Activated T-cell treated with anti-CD3 and anti-CD28 coated beads for 1 hour (primary cell): Measurements from ENCODE around the gene SASH1.

Experiments used
- DNase-seq: peaks from one replicate; pipeline ENCODE4 v3.0.0-alpha.2; 2020; ENCODE audit warnings: low read depth

SASH1 gene

GRCh38 chr6:148405894-148406293, 63.3 kb downstream of the SASH1 start:
- DNase-seq = no peak

GRCh38 chr6:148406579-148407371, 64.1 kb downstream of the SASH1 start:
- no peak for DNase-seq

- DNase-seq = no peak
These were observed 64.7 kb downstream of the SASH1 start for GRCh38 chr6:148407372-148407771.

GRCh38 chr6:148413321-148414091, 70.9 kb downstream of the SASH1 start:
- DNase-seq = no peak

GRCh38 chr6:148414092-148414489, 71.5 kb downstream of the SASH1 start:
- DNase-seq = no peak

GRCh38 chr6:148414836-148415235, 72.2 kb downstream of the SASH1 start:
- no peak for DNase-seq

- no peak for DNase-seq
These were observed 73.0 kb downstream of the SASH1 start for GRCh38 chr6:148415511-148416260.

- DNase-seq = no peak
These were observed 73.8 kb downstream of the SASH1 start for GRCh38 chr6:148416330-148416965.

- no peak for DNase-seq
These were observed 74.4 kb downstream of the SASH1 start for GRCh38 chr6:148417045-148417444.

GRCh38 chr6:148419430-148419829, 76.8 kb downstream of the SASH1 start:
- no peak for DNase-seq

GRCh38 chr6:148422085-148422484, 79.4 kb downstream of the SASH1 start:
- no peak for DNase-seq

- no peak for DNase-seq
These were observed 80.5 kb downstream of the SASH1 start for GRCh38 chr6:148423133-148423532.

GRCh38 chr6:148423601-148424270, 81.1 kb downstream of the SASH1 start:
- DNase-seq = no peak

GRCh38 chr6:148425443-148425842, 82.8 kb downstream of the SASH1 start:
- DNase-seq = no peak

- DNase-seq = no peak
These were observed 83.8 kb downstream of the SASH1 start for GRCh38 chr6:148426317-148426977.

- no peak for DNase-seq
These were observed 84.7 kb downstream of the SASH1 start for GRCh38 chr6:148427333-148427732.

- DNase-seq = no peak
These were observed 86.8 kb downstream of the SASH1 start for GRCh38 chr6:148429423-148429822.

- no peak for DNase-seq
These were observed 88.3 kb downstream of the SASH1 start for GRCh38 chr6:148430897-148431296.

- no peak for DNase-seq
These were observed 88.8 kb downstream of the SASH1 start for GRCh38 chr6:148431413-148431812.

GRCh38 chr6:148431840-148432239, 89.2 kb downstream of the SASH1 start:
- DNase-seq = no peak
